Stomach (tissue), 4 donors: ENCODE data around the gene TGDS.
"Not testable (repeated sequence)": the region's sequence is repeated elsewhere in the genome, so short reads cannot be mapped to it uniquely, and the experiment has no call there.

Experiments used
- EP300 ChIP-seq: sonication (generic); formaldehyde crosslinking; IDR thresholded peaks from one replicate; pipeline ENCODE4 v1.6.1; 2017; ENCODE audit warnings: antibody characterized with exemption
- POLR2A ChIP-seq, 4 donors: fragments of 450-650 bp; IDR thresholded peaks; one replicate each; pipeline ENCODE4 v1.6.1; 2016; ENCODE audit warnings: antibody characterized with exemption in 4 of 4, control low read depth in 2 of 4, mild to moderate bottlenecking in 1 of 4, moderate library complexity in 1 of 4
- POLR2AphosphoS5 ChIP-seq, 3 donors: sonication (generic); formaldehyde crosslinking; IDR thresholded peaks; one replicate each; pipeline ENCODE4 v1.6.1; 2016; ENCODE audit warnings: antibody characterized with exemption in 3 of 3
- TF ChIP-seq, protein P1 (sequence below), 7 experiments: fragments of 450-650 bp in 4 of 7; fragments of 200-600 bp in 3 of 7; sonication (generic) in 3 of 7; IDR thresholded peaks; one replicate each; pipeline ENCODE4 v1.5.1; 2016 to 2019; ENCODE audit warnings: antibody characterized with exemption in 7 of 7, control low read depth in 2 of 7, mild to moderate bottlenecking in 1 of 7

DNA sequence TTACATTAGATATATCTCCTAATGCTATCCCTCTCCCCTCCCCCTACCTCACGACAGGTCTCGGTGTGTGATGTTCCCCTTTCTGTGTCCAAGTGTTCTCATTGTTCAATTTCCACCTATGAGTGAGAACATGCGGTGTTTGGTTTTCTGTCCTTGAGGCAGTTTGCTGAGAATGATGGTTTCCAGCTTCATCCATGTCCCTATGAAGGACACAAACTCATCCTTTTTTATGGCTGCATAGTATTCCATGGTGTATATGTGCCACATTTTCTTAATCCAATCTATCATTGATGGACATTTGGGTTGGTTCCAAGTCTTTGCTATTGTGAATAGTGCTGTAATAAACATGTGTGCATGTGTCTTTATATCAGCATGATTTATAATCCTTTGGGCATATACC is 41.7 kb upstream of the TGDS start:
- TF ChIP-seq POLR2A (IDR thresholded peaks at IDR 0.05); POLR2AphosphoS5 (IDR thresholded peaks at IDR 0.05); EP300: not testable (repeated sequence)
- TF ChIP-seq, protein P1, sequence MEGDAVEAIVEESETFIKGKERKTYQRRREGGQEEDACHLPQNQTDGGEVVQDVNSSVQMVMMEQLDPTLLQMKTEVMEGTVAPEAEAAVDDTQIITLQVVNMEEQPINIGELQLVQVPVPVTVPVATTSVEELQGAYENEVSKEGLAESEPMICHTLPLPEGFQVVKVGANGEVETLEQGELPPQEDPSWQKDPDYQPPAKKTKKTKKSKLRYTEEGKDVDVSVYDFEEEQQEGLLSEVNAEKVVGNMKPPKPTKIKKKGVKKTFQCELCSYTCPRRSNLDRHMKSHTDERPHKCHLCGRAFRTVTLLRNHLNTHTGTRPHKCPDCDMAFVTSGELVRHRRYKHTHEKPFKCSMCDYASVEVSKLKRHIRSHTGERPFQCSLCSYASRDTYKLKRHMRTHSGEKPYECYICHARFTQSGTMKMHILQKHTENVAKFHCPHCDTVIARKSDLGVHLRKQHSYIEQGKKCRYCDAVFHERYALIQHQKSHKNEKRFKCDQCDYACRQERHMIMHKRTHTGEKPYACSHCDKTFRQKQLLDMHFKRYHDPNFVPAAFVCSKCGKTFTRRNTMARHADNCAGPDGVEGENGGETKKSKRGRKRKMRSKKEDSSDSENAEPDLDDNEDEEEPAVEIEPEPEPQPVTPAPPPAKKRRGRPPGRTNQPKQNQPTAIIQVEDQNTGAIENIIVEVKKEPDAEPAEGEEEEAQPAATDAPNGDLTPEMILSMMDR (IDR thresholded peaks at IDR 0.05): not testable (repeated sequence)
